ENCODE results near the gene PAXX. TPM values are rescaled to one million over a fixed set of nuclear protein-coding genes. Genes with fewer than 3 reads are reported as not detected.

PAXX gene
- total RNA-seq, 6 donors from 2014 or later, result 41.8 to 150 (median 52.8) TPM

DNA sequence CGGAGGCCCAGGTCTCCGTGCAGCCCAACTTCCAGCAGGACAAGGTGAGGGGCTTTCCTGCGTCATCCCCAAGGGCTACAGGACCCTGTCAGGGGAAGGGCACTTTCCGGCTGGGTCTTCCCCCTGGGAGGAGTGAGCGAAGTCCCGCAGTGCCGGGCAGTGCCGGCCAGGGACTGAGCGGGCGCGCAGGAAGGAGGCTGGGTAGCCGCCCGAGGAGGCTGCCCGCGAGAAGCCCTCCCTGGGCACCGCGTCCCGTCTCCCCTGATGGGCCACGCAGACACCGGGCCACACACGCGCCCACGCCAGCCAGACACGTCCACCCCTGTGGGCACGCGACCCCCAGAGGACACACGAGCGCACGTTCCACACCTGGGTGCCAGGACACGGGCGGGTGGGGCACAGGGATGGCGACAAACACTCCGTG is 14.6 kb upstream of the PAXX start:
- H3K27ac ChIP-seq, result peak overlapping the region; percentile 76 to 85 (median 80)
- DNase-seq, result no peak

DNA sequence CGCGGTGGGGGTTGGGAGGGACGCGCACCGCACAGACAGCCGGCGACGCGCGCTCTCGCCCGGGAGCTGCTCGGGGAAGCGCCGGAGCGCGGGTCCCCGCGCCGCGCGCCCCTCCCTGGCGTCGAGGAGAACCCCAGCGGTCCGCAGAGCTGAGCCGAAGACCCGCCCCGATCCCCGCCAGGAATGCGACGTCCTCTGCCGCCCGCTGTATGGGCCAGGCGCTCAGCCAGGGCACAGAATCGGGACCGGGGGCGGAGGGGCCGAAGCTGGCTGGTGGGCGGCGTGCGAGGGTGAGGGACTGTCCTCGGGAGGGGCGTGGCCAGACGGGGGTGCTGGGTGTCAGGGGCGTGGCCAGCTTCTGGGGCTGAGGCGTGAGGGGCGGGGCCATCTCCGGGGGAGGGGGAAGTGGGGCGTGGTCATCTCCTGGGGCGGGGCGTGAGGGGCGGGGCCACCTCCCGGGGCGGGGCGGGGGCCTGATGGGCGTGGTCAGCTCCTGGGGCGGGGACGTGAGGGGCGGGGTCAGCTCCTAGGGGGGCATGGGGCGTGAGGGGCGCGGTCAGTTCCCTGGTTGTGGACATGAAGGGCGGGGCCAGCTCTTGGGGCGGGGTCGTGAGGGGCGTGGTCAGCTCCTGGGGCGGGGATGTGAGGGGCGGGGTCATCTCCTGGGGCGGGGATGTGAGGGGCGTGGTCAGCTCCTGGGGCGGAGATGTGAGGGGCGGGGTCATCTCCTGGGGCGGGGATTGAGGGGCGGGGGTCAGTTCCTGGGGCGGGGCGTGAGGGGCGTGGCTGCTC is 14.0 kb upstream of the PAXX start:
- no peaks in the 10 kb centered on the region for H3K9me3 ChIP-seq
- TF ChIP-seq, protein P1, sequence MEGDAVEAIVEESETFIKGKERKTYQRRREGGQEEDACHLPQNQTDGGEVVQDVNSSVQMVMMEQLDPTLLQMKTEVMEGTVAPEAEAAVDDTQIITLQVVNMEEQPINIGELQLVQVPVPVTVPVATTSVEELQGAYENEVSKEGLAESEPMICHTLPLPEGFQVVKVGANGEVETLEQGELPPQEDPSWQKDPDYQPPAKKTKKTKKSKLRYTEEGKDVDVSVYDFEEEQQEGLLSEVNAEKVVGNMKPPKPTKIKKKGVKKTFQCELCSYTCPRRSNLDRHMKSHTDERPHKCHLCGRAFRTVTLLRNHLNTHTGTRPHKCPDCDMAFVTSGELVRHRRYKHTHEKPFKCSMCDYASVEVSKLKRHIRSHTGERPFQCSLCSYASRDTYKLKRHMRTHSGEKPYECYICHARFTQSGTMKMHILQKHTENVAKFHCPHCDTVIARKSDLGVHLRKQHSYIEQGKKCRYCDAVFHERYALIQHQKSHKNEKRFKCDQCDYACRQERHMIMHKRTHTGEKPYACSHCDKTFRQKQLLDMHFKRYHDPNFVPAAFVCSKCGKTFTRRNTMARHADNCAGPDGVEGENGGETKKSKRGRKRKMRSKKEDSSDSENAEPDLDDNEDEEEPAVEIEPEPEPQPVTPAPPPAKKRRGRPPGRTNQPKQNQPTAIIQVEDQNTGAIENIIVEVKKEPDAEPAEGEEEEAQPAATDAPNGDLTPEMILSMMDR (IDR thresholded peaks at IDR 0.05), result peak in 2 of 6 experiments; percentile 6 to 25
- peak in 1 of 2 donors; percentile 54 for TF ChIP-seq POLR2AphosphoS5 (IDR thresholded peaks at IDR 0.05)
- no peak for TF ChIP-seq POLR2A (IDR thresholded peaks at IDR 0.05)
- no peak for TF ChIP-seq EP300 (IDR thresholded peaks at IDR 0.05)
- ATAC-seq (ENCODE audit: low FRiP score in 2 of 2) (peak; percentile 45 to 70), DNase-seq (peak; percentile 73 to 92)
- H3K36me3 ChIP-seq, result no peaks in the 10 kb centered on the region
- H3K27me3 ChIP-seq, result no peaks in the 10 kb centered on the region
- H3K4me1 ChIP-seq, result peaks cover 39 to 78% (median 67%) of the 10 kb centered on the region in 4 donors
- H3K27ac ChIP-seq, result peak overlapping the region; percentile 81 to 87 (median 84)
- H3K4me3 ChIP-seq, result peak overlapping the region; percentile 18 to 55 (median 46)
- 1% methylated on average over 34 of the region's 78 CpGs; no CpG with 5 or more reads in 1 of the 2 donors for WGBS, 2 donors

More for the DNA sequence above, 14.6 kb upstream of the PAXX start:
- ATAC-seq (ENCODE audit: low FRiP score in 2 of 2), result no peak
- H3K9me3 ChIP-seq, result no peaks in the 10 kb centered on the region
- TF ChIP-seq, protein P1 (IDR thresholded peaks at IDR 0.05), result peak in 1 of 6 experiments; percentile 8
- TF ChIP-seq POLR2A (IDR thresholded peaks at IDR 0.05) (no peak), POLR2AphosphoS5 (IDR thresholded peaks at IDR 0.05) (no peak), EP300 (IDR thresholded peaks at IDR 0.05) (no peak)
- no peaks in the 10 kb centered on the region for H3K27me3 ChIP-seq
- H3K4me1 ChIP-seq, result peaks cover 37 to 75% (median 61%) of the 10 kb centered on the region in 4 donors
- peak overlapping the region; percentile 18 to 55 (median 46) for H3K4me3 ChIP-seq
- 36% methylated on average over 17 of the region's 33 CpGs; no CpG with 5 or more reads in 1 of the 2 donors for WGBS, 2 donors
- no peaks in the 10 kb centered on the region for H3K36me3 ChIP-seq

DNA sequence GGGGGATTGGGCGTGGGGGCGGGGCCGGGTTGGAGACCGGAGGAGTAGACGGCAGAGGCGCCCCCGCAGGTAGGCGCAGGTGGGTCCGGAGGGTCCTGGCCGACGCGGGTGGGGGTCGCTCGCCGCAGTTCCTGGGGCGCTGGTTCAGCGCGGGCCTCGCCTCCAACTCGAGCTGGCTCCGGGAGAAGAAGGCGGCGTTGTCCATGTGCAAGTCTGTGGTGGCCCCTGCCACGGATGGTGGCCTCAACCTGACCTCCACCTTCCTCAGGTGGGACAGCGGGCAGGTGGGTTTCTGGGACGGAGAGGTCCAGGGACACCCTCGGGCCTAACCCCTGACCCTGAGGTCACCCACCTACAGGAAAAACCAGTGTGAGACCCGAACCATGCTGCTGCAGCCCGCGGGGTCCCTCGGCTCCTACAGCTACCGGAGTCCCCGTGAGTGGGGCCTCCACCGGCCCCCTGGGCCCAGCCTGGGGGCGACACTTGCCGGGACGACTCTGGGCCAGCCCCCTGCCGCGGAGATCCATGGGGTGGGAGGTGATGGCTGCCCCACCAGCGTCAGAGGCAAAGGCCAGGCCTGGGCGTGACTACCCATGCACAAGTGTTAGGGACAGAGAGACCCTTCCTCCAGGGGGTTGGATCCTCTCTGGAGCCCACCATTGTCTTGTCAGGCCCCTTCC is 13.2 kb upstream of the PAXX start:
- 64% methylated on average over 26 of the region's 41 CpGs; no CpG with 5 or more reads in 1 of the 2 donors for WGBS, 2 donors
- Histone ChIP-seq H3K4me1 (peaks cover 39 to 76% (median 66%) of the 10 kb centered on the region in 4 donors), H3K27me3 (no peaks in the 10 kb centered on the region), H3K27ac (peak overlapping the region; percentile 79 to 87 (median 83)), H3K4me3 (peak overlapping the region in 1 of 4 donors; percentile 20), H3K36me3 (no peaks in the 10 kb centered on the region), H3K9me3 (no peaks in the 10 kb centered on the region)
- TF ChIP-seq EP300 (IDR thresholded peaks at IDR 0.05) (no peak), POLR2AphosphoS5 (IDR thresholded peaks at IDR 0.05) (no peak), POLR2A (IDR thresholded peaks at IDR 0.05) (no peak)
- TF ChIP-seq, protein P1 (IDR thresholded peaks at IDR 0.05), result no peak
- ATAC-seq (ENCODE audit: low FRiP score in 2 of 2) (no peak), DNase-seq (peak in 1 of 2 donors; percentile 88)

DNA sequence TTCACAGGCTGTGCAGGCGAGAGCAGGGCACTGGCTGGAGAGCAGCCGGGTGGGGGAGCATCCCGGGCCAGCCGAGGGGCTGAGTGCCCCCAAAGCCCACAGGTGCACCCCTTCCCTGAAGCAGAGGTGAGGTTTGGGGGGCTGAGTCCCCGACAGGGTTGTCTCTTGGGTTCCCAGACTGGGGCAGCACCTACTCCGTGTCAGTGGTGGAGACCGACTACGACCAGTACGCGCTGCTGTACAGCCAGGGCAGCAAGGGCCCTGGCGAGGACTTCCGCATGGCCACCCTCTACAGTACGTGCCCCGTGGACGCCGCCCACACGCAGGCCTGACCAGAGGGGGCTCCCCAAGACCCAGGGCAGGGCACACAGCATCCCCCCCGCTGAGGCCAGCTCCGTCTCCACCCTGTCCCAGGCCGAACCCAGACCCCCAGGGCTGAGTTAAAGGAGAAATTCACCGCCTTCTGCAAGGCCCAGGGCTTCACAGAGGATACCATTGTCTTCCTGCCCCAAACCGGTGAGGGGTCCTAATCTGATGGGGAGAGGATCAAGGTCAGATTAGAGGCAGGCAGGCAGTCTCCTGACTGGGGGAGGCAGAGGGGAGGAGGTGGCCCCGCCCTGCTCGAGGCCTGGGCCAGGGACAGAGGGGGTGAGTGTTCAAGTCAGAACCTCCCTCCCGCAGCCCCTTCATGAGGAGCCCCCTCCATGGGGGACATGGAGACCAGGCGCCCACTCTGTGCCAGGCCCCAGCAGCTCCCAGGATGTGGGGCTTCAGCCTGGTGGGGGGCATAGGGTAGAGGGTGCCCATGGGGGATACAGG is 12.2 kb upstream of the PAXX start:
- Histone ChIP-seq H3K27ac (peak overlapping the region; percentile 79 to 87 (median 83)), H3K36me3 (no peaks in the 10 kb centered on the region), H3K9me3 (no peaks in the 10 kb centered on the region), H3K4me3 (no peak overlapping the region), H3K27me3 (peaks cover 0 to 8% (median 4%) of the 10 kb centered on the region in 4 donors), H3K4me1 (peaks cover 37 to 71% (median 60%) of the 10 kb centered on the region in 4 donors)
- ATAC-seq (ENCODE audit: low FRiP score in 2 of 2) (no peak), DNase-seq (peak in 1 of 2 donors; percentile 78)
- 86 to 89% methylated on average over 8 to 18 of the region's 26 CpGs for WGBS, 2 donors
- TF ChIP-seq EP300 (IDR thresholded peaks at IDR 0.05) (no peak), POLR2A (IDR thresholded peaks at IDR 0.05) (no peak), POLR2AphosphoS5 (IDR thresholded peaks at IDR 0.05) (no peak)
- TF ChIP-seq, protein P1 (IDR thresholded peaks at IDR 0.05), result no peak
